Pancreas (tissue), 10 donors: ENCODE results near the gene ST6GALNAC2. TPM values are rescaled to one million over a fixed set of nuclear protein-coding genes. Genes with fewer than 3 reads are reported as not detected.
A peak's percentile ranks its signal among the peaks of the same experiment; 100 is the strongest.

Experiments used
- ATAC-seq, 4 donors: fragments of 200-7000 bp; cut with Tn5 transposase; one replicate each; pipeline versions ENCODE4 v1.8.0 to v1.9.1; 2020; ENCODE audit warnings: mild to moderate bottlenecking in 4 of 4, moderate library complexity in 4 of 4
- DNase-seq, 6 donors: peaks; one replicate each; pipeline ENCODE4 v3.0.0-alpha.2; 2020
- FAIRE-seq: peaks from 2 replicates; lab custom pipeline; 2012; peaks lifted over from hg19 to GRCh38; lab: Jason Lieb, UNC
- H3K27ac ChIP-seq, 4 donors: fragments of 200-600 bp; sonication (generic); 1 replicate in 3 of 4; 2 replicates in 1 of 4; pipeline versions ENCODE4 v1.5.0 to v1.8.0; 2020
- H3K27me3 ChIP-seq, 4 donors: fragments of 200-600 bp; one replicate each; pipeline ENCODE4 v1.8.0; 2021
- H3K36me3 ChIP-seq, 3 donors: fragments of 200-600 bp; sonication (generic) in 1 of 3; one replicate each; pipeline versions ENCODE4 v1.5.0 to v1.8.0; 2020 to 2021
- H3K4me1 ChIP-seq, 3 donors: fragments of 200-600 bp; one replicate each; pipeline ENCODE4 v1.8.0; 2021
- H3K4me3 ChIP-seq, 4 donors: fragments of 200-600 bp; sonication (generic) in 2 of 4; one replicate each; pipeline versions ENCODE4 v1.5.0 to v1.8.0; 2020 to 2021
- H3K9me3 ChIP-seq, 4 donors: fragments of 200-600 bp; one replicate each; pipeline ENCODE4 v1.8.0; 2021
- CTCF ChIP-seq, 4 donors: fragments of 200-600 bp; sonication (generic) in 3 of 4; IDR thresholded peaks; one replicate each; pipeline versions ENCODE4 v1.5.0 to v1.8.0; 2021; ENCODE audit warnings: antibody characterized with exemption in 4 of 4
- WGBS, 2 donors: extraction: QIAGEN DNeasy Blood & Tissue Kit; methylation state at CpG; one replicate each; pipeline ENCODE4 v1.1.7; 2013; 5-methylcytosine and 5-hydroxymethylcytosine counted together
- intact Hi-C, 3 donors: fragments of 100-400 bp; cut with DNase I; formaldehyde crosslinking; loops; one replicate each; pipeline versions ENCODE4 v1.11.1 to v1.14.2; 2022
- polyA plus RNA-seq, 2 donors: library from polyadenylated mRNA; stranded (reverse); fragments of 200-250 nt; gene quantifications; one replicate each; pipeline ENCODE4 v1.2.3, GENCODE V29; 2013
- total RNA-seq, 6 donors: library from RNA; stranded (reverse); fragmentation: NEBNext Ultra II Directional in 4 of 6; extraction: Animal tissue kit (Norgen Biotek cat#: 25700) in 4 of 6; gene quantifications; one replicate each; pipeline versions ENCODE4 v1.2.1 to v1.2.4, GENCODE V29; 2021 to 2023
- donor health status: healthy with polysubstance abuse.
- donor health status: DM: no; HTN: no; CAD: no; lungs with moderate emphysema.
- donor health status: DM: no; HTN: no; CAD: no.
- donor health status: control.
- donor health status: control.
- donor health status: Bipolar disorder and iron deficiency.
- donor health status: DM: yes; HTN: yes; CAD: no.
- donor health status: DM: no; HTN: no; CAD: no.
- donor health status: DM: no; HTN: no; CAD: no.
- donor health status: DM: yes; HTN: yes; CAD: no.

Gene ST6GALNAC2
- total and polyA plus RNA-seq, 8 donors = 5.0 to 15.0 (median 6.9) TPM

GRCh38 chr17:76573096-76573495 is 12.6 kb downstream of the ST6GALNAC2 start:
- H3K4me3 ChIP-seq = no peak overlapping the region
- no peak for TF ChIP-seq CTCF (IDR thresholded peaks at IDR 0.05)
- 89 to 93% methylated on average over 10 of the region's 10 CpGs for WGBS, 2 donors
- no peak for DNase-seq
- FAIRE-seq = no peak
- no peaks in the 10 kb centered on the region for H3K36me3 ChIP-seq
- intact Hi-C loops = no loop called here
- no peaks in the 10 kb centered on the region for H3K4me1 ChIP-seq
- H3K9me3 ChIP-seq = no peaks in the 10 kb centered on the region
- no peaks in the 10 kb centered on the region for H3K27me3 ChIP-seq
- no peak for ATAC-seq
- no peak overlapping the region for H3K27ac ChIP-seq

GRCh38 chr17:76572201-76572910 is 13.3 kb downstream of the ST6GALNAC2 start:
- Histone ChIP-seq H3K27me3 (no peaks in the 10 kb centered on the region), H3K27ac (no peak overlapping the region), H3K36me3 (no peaks in the 10 kb centered on the region), H3K4me3 (no peak overlapping the region), H3K4me1 (peaks cover 0 to 4% (median 3%) of the 10 kb centered on the region in 3 donors), H3K9me3 (no peaks in the 10 kb centered on the region)
- WGBS, 2 donors = 84 to 92% methylated on average over 17 of the region's 17 CpGs
- DNase-seq = no peak
- intact Hi-C loops = no loop called here
- no peak for FAIRE-seq
- no peak for TF ChIP-seq CTCF (IDR thresholded peaks at IDR 0.05)
- no peak for ATAC-seq

- Histone ChIP-seq H3K9me3 (no peaks in the 10 kb centered on the region), H3K36me3 (no peaks in the 10 kb centered on the region), H3K4me1 (peaks cover 0 to 10% (median 9%) of the 10 kb centered on the region in 3 donors), H3K27ac (peak overlapping the region in 1 of 4 donors; percentile 81), H3K4me3 (no peak overlapping the region), H3K27me3 (no peaks in the 10 kb centered on the region)
- 91 to 93% methylated on average over 13 of the region's 13 CpGs for WGBS, 2 donors
- no peak for TF ChIP-seq CTCF (IDR thresholded peaks at IDR 0.05)
- intact Hi-C loops = no loop called here
- ATAC-seq (no peak), FAIRE-seq (no peak), DNase-seq (no peak)
Observed at GRCh38 chr17:76570877-76571471, 14.7 kb downstream of the ST6GALNAC2 start.

GRCh38 chr17:76570457-76570856 is 15.2 kb downstream of the ST6GALNAC2 start:
- TF ChIP-seq CTCF (IDR thresholded peaks at IDR 0.05) = no peak
- Histone ChIP-seq H3K27me3 (no peaks in the 10 kb centered on the region), H3K4me1 (peaks cover 0 to 10% (median 9%) of the 10 kb centered on the region in 3 donors), H3K27ac (peak overlapping the region; percentile 42 to 81 (median 64)), H3K36me3 (peaks cover 0 to 3% (median 2%) of the 10 kb centered on the region in 3 donors), H3K9me3 (no peaks in the 10 kb centered on the region), H3K4me3 (no peak overlapping the region)
- DNase-seq = no peak
- intact Hi-C loops = no loop called here
- no peak for ATAC-seq
- FAIRE-seq = no peak
- 79 to 84% methylated on average over 7 of the region's 7 CpGs for WGBS, 2 donors
